NOMO-1 treated with dmso at 0.1 percent for 144 hours (cell line): ENCODE data around the gene LAIR2.
"Not testable (repeated sequence)": the region's sequence is repeated elsewhere in the genome, so short reads cannot be mapped to it uniquely, and the experiment has no call there.

Experiments
- DNase-seq: peaks from one replicate; lab custom pipeline; 2025; ENCODE audit not compliant: unreplicated experiment; lab: John Stamatoyannopoulos, UW

The LAIR2 gene

GRCh38 chr19:54464630-54465425, 37.8 kb upstream of the LAIR2 start:
- DNase-seq = peak; percentile 92

GRCh38 chr19:54465426-54466109, 37.1 kb upstream of the LAIR2 start:
- no peak for DNase-seq

DNA sequence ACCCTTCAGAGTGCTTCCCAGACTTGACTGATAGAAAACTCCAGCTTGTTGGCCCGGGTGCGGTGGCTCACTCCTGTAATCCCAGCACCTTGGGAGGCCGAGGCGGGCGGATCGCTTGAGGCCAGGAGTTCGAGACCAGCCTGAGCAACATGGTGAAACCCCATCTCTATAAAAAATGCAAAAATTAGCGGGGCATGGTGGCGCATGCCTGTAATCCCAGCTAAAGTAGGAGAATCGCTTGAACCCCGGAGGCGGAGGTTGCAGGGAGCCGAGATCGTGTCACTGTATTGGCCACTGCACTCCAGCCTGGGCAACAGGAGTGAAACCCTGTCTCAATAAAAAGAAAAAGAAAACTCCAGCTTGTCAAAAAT, 36.5 kb upstream of the LAIR2 start:
- not testable (repeated sequence) for DNase-seq

DNA sequence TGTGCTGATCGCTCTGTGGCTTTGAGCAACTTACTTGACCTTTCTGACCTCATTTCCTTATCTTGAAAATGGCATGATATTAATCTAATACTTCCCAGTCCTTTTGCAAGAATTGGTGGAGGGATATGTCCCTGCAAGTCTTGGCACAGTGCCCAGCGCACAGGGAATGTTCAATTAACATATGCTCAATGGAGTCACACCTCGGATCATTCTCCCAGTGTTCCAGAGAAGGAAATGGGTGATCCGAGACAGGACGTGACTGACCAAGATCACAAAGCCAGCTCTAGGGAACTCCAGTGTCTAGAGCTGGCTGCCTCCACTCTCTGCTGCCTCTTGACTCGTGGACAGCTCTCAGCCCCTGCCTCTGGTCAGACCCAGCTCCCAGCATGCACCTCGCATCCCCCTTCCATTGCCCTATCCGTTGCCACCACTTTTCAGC, 33.1 kb upstream of the LAIR2 start:
- no peak for DNase-seq

GRCh38 chr19:54470276-54470887, 32.2 kb upstream of the LAIR2 start:
- DNase-seq = no peak

GRCh38 chr19:54470991-54471782, 31.4 kb upstream of the LAIR2 start:
- no peak for DNase-seq

- DNase-seq = no peak
These were observed 29.4 kb upstream of the LAIR2 start, which contains the start of gene CDC42EP5 for GRCh38 chr19:54473071-54473891. Gene CDC42EP5, minus strand, starts transcription at chr19:54473296. Its CDS starts 7,749 bp downstream, at chr19:54465547.

GRCh38 chr19:54473892-54474372, 28.7 kb upstream of the LAIR2 start:
- no peak for DNase-seq

DNA sequence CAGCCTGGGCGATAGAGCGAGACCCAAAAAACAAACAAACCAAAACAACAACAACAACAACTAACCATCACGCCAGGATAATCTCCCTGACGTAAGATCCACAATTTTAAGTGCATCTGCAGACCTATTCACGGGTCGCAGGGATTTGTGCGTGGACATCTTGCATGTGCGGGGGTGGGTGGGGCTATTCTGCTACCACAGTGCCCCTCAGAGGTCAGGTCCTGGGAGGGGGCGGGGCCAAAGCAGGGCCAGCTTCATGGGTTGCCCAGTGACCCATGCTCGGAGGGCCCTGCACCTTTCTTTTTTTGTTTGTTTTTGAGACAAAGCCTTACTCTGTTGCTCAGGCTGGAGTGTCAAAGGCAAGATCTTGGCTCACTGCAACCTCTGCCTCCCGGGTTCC, 26.9 kb upstream of the LAIR2 start:
- no peak for DNase-seq

- no peak for DNase-seq
These were observed 25.0 kb upstream of the LAIR2 start for GRCh38 chr19:54477650-54478049.

DNA sequence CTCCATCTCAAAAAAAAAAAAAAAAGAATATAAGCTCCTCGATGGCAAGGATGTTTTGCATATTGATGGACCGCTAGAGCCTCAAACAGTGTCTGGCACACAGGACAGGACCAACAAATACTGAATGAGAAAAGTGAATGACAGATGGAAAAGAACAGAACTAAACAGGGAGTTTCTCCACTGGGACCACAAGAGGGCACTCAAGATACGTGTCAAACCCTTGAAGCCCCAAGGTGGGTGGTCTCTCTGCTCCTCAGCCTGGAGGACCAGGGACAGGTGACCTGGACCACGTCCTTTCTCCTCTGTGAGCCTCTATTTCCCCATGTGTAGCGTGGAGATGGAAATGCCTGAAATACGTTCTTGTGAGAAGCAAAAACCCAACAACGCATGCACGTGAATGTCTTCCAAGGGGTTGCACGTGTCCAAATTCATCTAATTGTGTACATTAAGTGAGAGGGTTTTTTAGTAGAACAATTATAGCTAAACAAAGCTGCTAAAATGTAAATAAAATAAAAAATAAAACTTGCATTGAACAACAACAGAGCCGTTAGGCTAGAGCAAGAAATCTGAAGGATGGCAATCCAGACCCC, 23.9 kb upstream of the LAIR2 start:
- DNase-seq = no peak

DNA sequence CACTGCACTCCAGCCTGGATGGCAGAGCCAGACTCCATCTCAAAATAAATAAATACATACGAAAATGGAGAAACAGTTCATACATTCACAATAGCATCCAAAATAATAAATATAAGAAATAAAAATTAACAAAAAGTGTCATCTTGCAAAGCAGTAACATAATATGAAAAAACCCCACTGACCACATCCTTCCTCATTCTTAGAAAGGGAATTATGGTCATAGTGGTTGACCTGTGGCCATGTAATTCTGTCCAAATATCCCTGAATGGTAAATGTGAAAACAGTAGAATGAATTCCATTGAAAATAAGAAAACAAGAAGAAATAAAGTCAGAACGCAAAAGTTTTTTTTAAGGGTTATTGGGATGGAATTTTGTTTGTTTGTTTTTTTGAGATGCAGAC, 22.6 kb upstream of the LAIR2 start:
- DNase-seq = peak; percentile 23

- no peak for DNase-seq
These were observed 21.2 kb upstream of the LAIR2 start for GRCh38 chr19:54481326-54481930.

- peak; percentile 17 for DNase-seq
These were observed 19.7 kb upstream of the LAIR2 start for GRCh38 chr19:54482889-54483288.

DNA sequence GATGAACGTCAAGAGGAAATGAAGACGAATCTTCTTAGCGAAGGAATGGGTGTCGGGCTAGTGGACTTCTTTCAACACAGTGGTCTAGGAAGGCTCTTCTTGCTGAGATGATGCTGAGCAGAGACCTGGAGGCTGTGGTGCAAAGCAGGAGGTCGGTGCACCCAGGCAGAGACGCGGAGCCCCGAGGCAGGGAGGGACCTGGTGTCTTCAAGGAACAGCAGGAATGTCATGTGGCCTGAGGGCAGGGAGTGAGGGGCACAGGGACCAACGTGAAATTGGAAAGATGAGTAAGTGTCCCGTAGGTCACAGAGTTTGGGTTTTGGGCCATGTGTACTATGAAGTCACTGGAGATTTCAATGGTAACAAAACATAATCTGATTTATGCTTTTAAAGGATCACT, 18.2 kb upstream of the LAIR2 start:
- no peak for DNase-seq

- no peak for DNase-seq
These were observed 16.8 kb upstream of the LAIR2 start for GRCh38 chr19:54485851-54486250.

- DNase-seq = no peak
These were observed 13.3 kb upstream of the LAIR2 start for GRCh38 chr19:54489341-54489740.

DNA sequence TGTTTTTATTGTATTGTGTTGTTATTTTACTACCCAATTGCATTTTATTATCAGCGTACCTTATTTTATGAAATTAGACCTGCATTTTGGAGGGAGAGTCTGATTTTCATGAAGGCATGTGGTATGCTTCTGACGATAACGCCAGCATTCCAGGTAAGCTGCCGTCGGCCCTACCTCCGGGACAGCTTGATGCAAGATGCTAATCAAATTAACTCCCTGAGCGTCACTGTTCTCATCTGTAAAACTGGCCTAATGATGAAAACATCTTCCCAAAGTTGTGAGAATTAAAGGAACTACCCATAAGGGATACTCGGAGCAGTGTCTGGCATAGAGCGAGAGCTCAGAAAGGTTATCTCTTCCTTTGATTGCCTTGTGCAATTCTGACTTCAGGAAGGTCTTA, 12.9 kb upstream of the LAIR2 start:
- DNase-seq = no peak

- no peak for DNase-seq
These were observed 10.1 kb upstream of the LAIR2 start for GRCh38 chr19:54492568-54492967.
